Measurements from ENCODE around the gene ISCA2.

The ISCA2 gene

DNA sequence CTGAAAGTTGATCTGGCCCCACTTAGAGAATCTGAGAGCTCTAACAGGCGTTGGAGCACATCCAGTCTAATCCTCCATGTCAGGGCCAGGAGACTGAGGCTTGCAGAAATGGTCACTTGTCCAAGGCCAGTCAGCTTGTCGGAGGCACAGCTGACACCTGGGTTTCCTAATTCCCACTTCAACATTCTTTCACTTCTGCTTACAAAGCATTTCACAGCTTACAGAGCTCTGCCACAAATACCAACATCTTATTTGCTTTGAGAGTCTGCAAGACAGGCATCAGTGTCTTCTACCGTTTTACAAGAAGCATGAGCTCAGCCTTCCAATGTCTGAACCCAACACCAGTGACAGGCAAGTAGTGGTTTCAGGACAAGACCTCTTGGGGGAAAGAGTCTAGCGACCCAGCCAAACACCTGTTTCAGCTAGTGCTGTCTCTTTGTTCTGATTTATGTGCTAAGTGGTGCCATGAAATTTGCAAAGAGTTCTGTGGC lies 31.8 kb downstream of the ISCA2 start:
- ChIA-PET POLR2A (interaction anchor here (1.1 to 1.6 kb wide), 2 partner anchors 12 to 17 kb away, joined by 3 to 4 read pairs; no protein-coding TSS in a partner anchor), CTCF (interaction anchor here (0.6 to 1.2 kb wide), 2 partner anchors 84 to 777 kb away, joined by 3 read pairs; no protein-coding TSS in a partner anchor)
- no peak for TF ChIP-seq TARDBP (IDR thresholded peaks at IDR 0.05)
- no peak for TF ChIP-seq CTBP1 (IDR thresholded peaks at IDR 0.05; ENCODE audit: borderline replicate concordance)
- TF ChIP-seq ZNF384 (IDR thresholded peaks at IDR 0.05): no peak
- no peak for TF ChIP-seq FOXM1 (IDR thresholded peaks at IDR 0.05; ENCODE audit: borderline replicate concordance)
- no peak for TF ChIP-seq SP1 (IDR thresholded peaks at IDR 0.05)
- no peak for TF ChIP-seq FOXK2 (IDR thresholded peaks at IDR 0.05)
- TF ChIP-seq ARNT (IDR thresholded peaks at IDR 0.05): no peak
- no peak for TF ChIP-seq NFRKB (IDR thresholded peaks at IDR 0.05)
- TF ChIP-seq, protein P1, sequence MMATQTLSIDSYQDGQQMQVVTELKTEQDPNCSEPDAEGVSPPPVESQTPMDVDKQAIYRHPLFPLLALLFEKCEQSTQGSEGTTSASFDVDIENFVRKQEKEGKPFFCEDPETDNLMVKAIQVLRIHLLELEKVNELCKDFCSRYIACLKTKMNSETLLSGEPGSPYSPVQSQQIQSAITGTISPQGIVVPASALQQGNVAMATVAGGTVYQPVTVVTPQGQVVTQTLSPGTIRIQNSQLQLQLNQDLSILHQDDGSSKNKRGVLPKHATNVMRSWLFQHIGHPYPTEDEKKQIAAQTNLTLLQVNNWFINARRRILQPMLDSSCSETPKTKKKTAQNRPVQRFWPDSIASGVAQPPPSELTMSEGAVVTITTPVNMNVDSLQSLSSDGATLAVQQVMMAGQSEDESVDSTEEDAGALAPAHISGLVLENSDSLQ (IDR thresholded peaks at IDR 0.05): no peak
- no peak for TF ChIP-seq SUZ12 (IDR thresholded peaks at IDR 0.05)
- no peak for TF ChIP-seq FOXA1 (IDR thresholded peaks at IDR 0.05)
- DNase-seq (ENCODE audit: extremely low spot score): no peak

DNA sequence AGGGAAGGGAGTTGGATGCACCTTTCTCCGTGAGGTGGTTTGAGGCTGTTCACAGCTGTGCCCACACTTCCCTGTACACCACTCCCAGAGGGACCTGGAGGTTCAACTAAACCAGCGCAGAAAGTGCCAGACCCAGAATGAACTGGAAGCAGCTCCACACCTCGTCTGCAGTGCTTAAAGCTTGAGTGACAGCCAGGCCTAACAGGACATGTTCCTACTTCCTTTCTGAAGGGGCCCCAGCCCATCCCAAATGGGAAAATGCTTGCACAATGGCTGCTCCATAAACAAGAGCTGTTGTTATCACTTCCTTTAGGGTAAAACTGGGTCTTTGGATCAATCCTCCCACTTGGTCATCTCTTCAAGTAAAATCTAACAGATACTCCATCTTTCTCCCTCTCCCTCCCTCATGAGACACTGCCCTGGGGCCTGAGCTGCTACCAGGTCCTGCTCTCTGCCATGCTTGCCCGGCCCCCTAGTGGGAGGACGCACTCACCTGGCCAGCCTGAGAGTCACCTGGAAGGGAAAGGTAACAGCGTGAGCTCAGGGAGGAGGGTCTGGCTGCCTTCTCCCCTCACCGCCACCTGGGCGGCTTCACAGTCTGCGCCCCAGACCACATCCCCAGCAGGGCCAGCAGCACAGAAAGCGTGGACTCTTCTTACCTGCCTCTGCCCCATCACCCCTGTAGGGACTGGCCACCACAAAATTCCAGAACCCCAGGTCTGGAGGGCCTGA lies 33.5 kb downstream of the ISCA2 start:
- CTCF ChIA-PET: interaction anchor here (0.6 kb wide), 1 partner anchor 237 kb away, joined by 3 read pairs; no protein-coding TSS in a partner anchor
- POLR2A ChIA-PET: no interaction called here
- TF ChIP-seq FOXK2 (IDR thresholded peaks at IDR 0.05): no peak
- TF ChIP-seq, protein P1 (IDR thresholded peaks at IDR 0.05): peak; percentile 51
- DNase-seq (ENCODE audit: extremely low spot score): no peak

DNA sequence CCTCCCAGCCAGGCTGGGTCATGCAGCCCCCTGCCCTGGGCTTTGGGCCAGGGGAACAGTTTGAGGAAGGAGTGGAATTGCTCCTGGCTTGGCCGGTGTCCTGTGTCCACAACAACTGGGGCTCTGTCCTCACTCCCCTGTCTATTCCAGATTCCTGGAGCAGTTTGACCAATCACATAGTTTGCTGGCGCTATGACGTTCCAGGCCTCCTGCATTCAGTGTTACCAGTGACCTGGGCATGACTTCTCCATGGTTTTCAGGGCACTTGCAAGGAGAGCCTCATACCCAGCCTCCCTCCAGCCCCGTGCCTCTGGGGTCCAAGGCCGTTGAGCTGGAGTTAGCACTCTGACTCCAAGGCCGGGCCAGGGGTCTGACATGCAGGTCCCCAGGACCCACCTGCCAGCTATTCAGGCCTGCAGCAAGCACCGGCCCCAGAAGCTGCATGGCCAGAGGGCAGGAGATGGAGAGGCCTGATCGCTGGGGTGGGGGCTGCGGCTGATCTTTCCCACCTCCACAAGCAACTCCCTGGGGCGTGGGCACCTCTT lies 34.2 kb downstream of the ISCA2 start:
- no peak for DNase-seq (ENCODE audit: extremely low spot score)
- no peak for TF ChIP-seq SUZ12 (IDR thresholded peaks at IDR 0.05)
- ChIA-PET CTCF (no interaction called here), POLR2A (no interaction called here)

DNA sequence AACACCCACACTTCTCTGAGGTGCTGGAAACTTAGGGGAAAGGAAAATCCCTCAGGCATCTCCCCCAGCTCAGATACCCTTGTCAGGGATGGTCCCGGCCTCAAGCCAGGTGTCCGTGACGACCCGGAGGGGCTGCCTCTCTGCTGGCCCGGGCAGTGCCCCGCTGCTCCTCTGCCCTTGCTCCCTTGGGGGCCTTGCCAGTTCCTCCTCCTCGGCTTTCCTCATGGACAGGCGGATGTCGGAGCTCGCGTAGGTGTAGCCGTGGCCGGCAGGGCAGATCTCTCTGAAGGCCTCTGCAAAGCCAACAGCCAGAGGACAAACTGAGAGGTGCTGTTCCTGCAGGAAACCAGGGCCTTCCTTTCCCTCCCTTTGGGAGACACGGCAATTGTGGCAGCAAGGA lies 34.8 kb downstream of the ISCA2 start:
- CTCF ChIA-PET: no interaction called here
- TF ChIP-seq ARNT (IDR thresholded peaks at IDR 0.05) (no peak), FOXM1 (IDR thresholded peaks at IDR 0.05; ENCODE audit: borderline replicate concordance) (no peak), SUZ12 (IDR thresholded peaks at IDR 0.05) (no peak), ELF4 (IDR thresholded peaks at IDR 0.05) (no peak), FOXA1 (IDR thresholded peaks at IDR 0.05) (no peak), FOXK2 (IDR thresholded peaks at IDR 0.05) (no peak)
- TF ChIP-seq, protein P1 (IDR thresholded peaks at IDR 0.05): no peak
- POLR2A ChIA-PET: no interaction called here
- no peak for DNase-seq (ENCODE audit: extremely low spot score)

DNA sequence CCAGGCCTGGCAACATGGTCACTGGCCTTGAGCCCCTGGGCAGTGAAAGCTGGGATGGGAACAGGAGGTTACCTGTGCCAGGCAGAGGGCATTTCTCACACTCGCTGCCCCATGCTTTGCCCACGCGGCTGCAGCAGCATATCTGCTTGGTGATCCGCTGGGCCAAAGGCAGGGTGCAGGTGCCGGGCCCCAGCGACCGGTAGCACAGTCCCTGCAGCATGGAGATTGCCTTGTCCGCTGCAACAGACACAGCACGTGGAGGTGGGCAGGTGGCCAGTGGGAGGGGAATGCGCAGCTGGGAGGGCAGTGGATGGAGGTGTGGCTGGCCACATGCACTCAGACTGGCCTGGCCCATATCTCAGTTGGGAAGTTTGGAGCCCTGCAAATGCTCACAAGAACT lies 35.3 kb downstream of the ISCA2 start:
- DNase-seq (ENCODE audit: extremely low spot score): no peak
- POLR2A ChIA-PET: no interaction called here
- CTCF ChIA-PET: interaction anchor here (0.8 kb wide), 1 partner anchor 115 kb away, joined by 3 read pairs; no protein-coding TSS in a partner anchor

DNA sequence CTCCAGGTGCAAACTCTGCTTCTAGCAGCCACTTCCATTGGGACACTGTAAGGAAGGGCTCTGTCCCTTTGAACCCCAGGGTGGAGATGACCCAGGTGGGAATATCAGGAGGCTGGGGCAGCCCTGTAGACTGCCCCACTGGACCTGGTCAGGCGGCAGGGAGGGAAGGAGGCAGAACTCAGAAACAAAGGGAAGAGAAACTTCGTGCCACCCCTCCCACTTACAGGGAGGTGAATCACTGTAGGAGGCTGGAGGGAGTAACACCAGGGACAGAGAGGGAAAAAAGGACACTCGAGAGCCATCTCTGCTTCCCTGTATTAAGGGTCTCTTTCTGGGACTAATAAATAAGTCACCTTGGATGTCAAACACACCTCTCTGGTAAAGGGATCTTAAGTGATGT lies 37.4 kb downstream of the ISCA2 start:
- no peak for DNase-seq (ENCODE audit: extremely low spot score)
- CTCF ChIA-PET: interaction anchor here (1.1 to 1.5 kb wide), 4 partner anchors 16 to 88 kb away, joined by 3 to 9 read pairs (median 6); no protein-coding TSS in a partner anchor
- TF ChIP-seq ZNF384 (IDR thresholded peaks at IDR 0.05): no peak
- no peak for TF ChIP-seq HDGF (IDR thresholded peaks at IDR 0.05; ENCODE audit: borderline replicate concordance)
- TF ChIP-seq LEF1 (IDR thresholded peaks at IDR 0.05; ENCODE audit: borderline replicate concordance): no peak
- TF ChIP-seq L3MBTL2 (conservative IDR thresholded peaks at IDR 0.05): no peak
- no peak for TF ChIP-seq TARDBP (IDR thresholded peaks at IDR 0.05)
- TF ChIP-seq, protein P1 (IDR thresholded peaks at IDR 0.05): no peak
- TF ChIP-seq FOXK2 (IDR thresholded peaks at IDR 0.05): no peak
- TF ChIP-seq FOXM1 (IDR thresholded peaks at IDR 0.05; ENCODE audit: borderline replicate concordance): no peak
- POLR2A ChIA-PET: no interaction called here

More for the DNA sequence above, 35.3 kb downstream of the ISCA2 start:
- TF ChIP-seq SP1 (IDR thresholded peaks at IDR 0.05) (no peak), ARNT (IDR thresholded peaks at IDR 0.05) (no peak), ELF4 (IDR thresholded peaks at IDR 0.05) (no peak), ZNF384 (IDR thresholded peaks at IDR 0.05) (no peak), TARDBP (IDR thresholded peaks at IDR 0.05) (no peak), CTBP1 (IDR thresholded peaks at IDR 0.05; ENCODE audit: borderline replicate concordance) (no peak), NFRKB (IDR thresholded peaks at IDR 0.05) (no peak), FOXM1 (IDR thresholded peaks at IDR 0.05; ENCODE audit: borderline replicate concordance) (no peak), FOXK2 (IDR thresholded peaks at IDR 0.05) (no peak), BHLHE40 (IDR thresholded peaks at IDR 0.05; ENCODE audit: borderline replicate concordance) (no peak), HDGF (IDR thresholded peaks at IDR 0.05; ENCODE audit: borderline replicate concordance) (no peak), L3MBTL2 (conservative IDR thresholded peaks at IDR 0.05) (no peak), FOXA1 (IDR thresholded peaks at IDR 0.05) (no peak), SUZ12 (IDR thresholded peaks at IDR 0.05) (no peak), LEF1 (IDR thresholded peaks at IDR 0.05; ENCODE audit: borderline replicate concordance) (no peak)
- TF ChIP-seq, protein P1 (IDR thresholded peaks at IDR 0.05): no peak

All from HEK293T (cell line).